IMR-90 (cell line): ENCODE results near the gene TMOD1. TPM values are rescaled to one million over a fixed set of nuclear protein-coding genes. Genes with fewer than 3 reads are reported as not detected.

Source experiments
- ATAC-seq: fragments of 200-7000 bp; cut with Tn5 transposase; 2 replicates; pipeline ENCODE4 v1.9.1; 2020; ENCODE audit warnings: low read depth, mild to moderate bottlenecking, moderate library complexity
- BruUV-seq: library from RNA; stranded (reverse); fragments of 400-500 nt; replicated peaks from 2 replicates; lab custom pipeline; 2021; lab: Mats Ljungman, UMichigan
- CTCF ChIA-PET: fragments of 300-600 bp; formaldehyde crosslinking; extraction: SDS; loops from one replicate; lab custom pipeline; 2021; ENCODE audit warnings: antibody characterized with exemption; lab: Yijun Ruan, JAX
- POLR2A ChIA-PET: fragments of 300-600 bp; sonication (Branson Sonifier 250); formaldehyde crosslinking; loops from one replicate; lab custom pipeline; 2022; ENCODE audit warnings: antibody characterized with exemption; ENCODE audit not compliant: unreplicated experiment; lab: Charles Lee
- DNase-seq: peaks from one replicate; pipeline ENCODE4 v3.0.0; 2013
- H2AFZ ChIP-seq: replicated peaks from 2 replicates; pipeline ENCODE3; 2013; ENCODE audit warnings: low read length, mild to moderate bottlenecking; ENCODE audit not compliant: poor library complexity
- H2AK5ac ChIP-seq: 2 replicates; pipeline ENCODE4 v1.6.1; 2013; ENCODE audit warnings: low read depth, low read length, inconsistent platforms
- H2AK9ac ChIP-seq: replicated peaks from 2 replicates; pipeline ENCODE3; 2013; ENCODE audit warnings: mild to moderate bottlenecking, low read depth, low read length, moderate library complexity; ENCODE audit not compliant: poor library complexity
- H2BK120ac ChIP-seq: 2 replicates; pipeline ENCODE4 v1.6.1; 2013; ENCODE audit warnings: low read depth, low read length, inconsistent platforms
- H2BK15ac ChIP-seq: 3 replicates; pipeline ENCODE4 v1.6.1; 2013; ENCODE audit warnings: low read depth, low read length, inconsistent platforms
- H2BK20ac ChIP-seq: 2 replicates; pipeline ENCODE4 v1.6.1; 2013; ENCODE audit warnings: low read depth, mild to moderate bottlenecking, inconsistent platforms, low read length, moderate library complexity
- H2BK5ac ChIP-seq: 2 replicates; pipeline ENCODE4 v1.6.1; 2013; ENCODE audit warnings: mild to moderate bottlenecking, low read depth, low read length, inconsistent platforms; ENCODE audit not compliant: poor library complexity, severe bottlenecking
- H3K14ac ChIP-seq: replicated peaks from 2 replicates; pipeline ENCODE4 v1.6.1; 2013; ENCODE audit warnings: low read depth, low read length, inconsistent platforms
- H3K18ac ChIP-seq: 2 replicates; pipeline ENCODE4 v1.6.1; 2013; ENCODE audit warnings: low read depth, low read length, control low read depth
- H3K23ac ChIP-seq: 2 replicates; pipeline ENCODE4 v1.6.1; 2013; ENCODE audit warnings: low read depth, low read length, inconsistent platforms
- H3K27ac ChIP-seq: 2 replicates; pipeline ENCODE4 v1.5.1; 2013; ENCODE audit warnings: mild to moderate bottlenecking, control low read depth, low read length; ENCODE audit not compliant: insufficient read depth
- H3K27me3 ChIP-seq: 2 replicates; pipeline ENCODE4 v1.6.1; 2013; ENCODE audit warnings: low read length; ENCODE audit not compliant: control insufficient read depth, insufficient read depth
- H3K36me3 ChIP-seq: 2 replicates; pipeline ENCODE4 v1.6.1; 2013; ENCODE audit warnings: low read length, mixed read lengths; ENCODE audit not compliant: control insufficient read depth, insufficient read depth
- H3K4ac ChIP-seq: 2 replicates; pipeline ENCODE4 v1.6.1; 2013; ENCODE audit warnings: low read depth, low read length, inconsistent platforms
- H3K4me1 ChIP-seq: 2 replicates; pipeline ENCODE4 v1.6.1; 2013; ENCODE audit warnings: low read length, mixed read lengths; ENCODE audit not compliant: control insufficient read depth, insufficient read depth
- H3K4me2 ChIP-seq: 2 replicates; pipeline ENCODE4 v1.6.1; 2013; ENCODE audit warnings: low read depth, mild to moderate bottlenecking, control low read depth, low read length, moderate library complexity
- H3K4me3 ChIP-seq: 2 replicates; pipeline ENCODE4 v1.5.1; 2013; ENCODE audit warnings: low read depth, mild to moderate bottlenecking, control low read depth, low read length, moderate library complexity; ENCODE audit not compliant: insufficient read depth
- H3K56ac ChIP-seq: 2 replicates; pipeline ENCODE4 v1.6.1; 2013; ENCODE audit warnings: low read length, inconsistent platforms; ENCODE audit not compliant: insufficient read depth; ENCODE audit errors: extremely low read depth
- H3K79me1 ChIP-seq, 2 experiments: 2 replicates each; pipeline ENCODE4 v1.6.1; 2013; ENCODE audit warnings: low read length in 2 of 2, inconsistent platforms in 1 of 2, low read depth in 1 of 2
- H3K9ac ChIP-seq: 2 replicates; pipeline ENCODE4 v1.6.1; 2013; ENCODE audit warnings: low read depth, low read length, control low read depth
- H3K9me1 ChIP-seq: 2 replicates; pipeline ENCODE4 v1.6.1; 2013; ENCODE audit warnings: low read length, inconsistent platforms; ENCODE audit not compliant: insufficient read depth
- H3K9me3 ChIP-seq: 2 replicates; pipeline ENCODE4 v1.6.1; 2013; ENCODE audit warnings: low read length; ENCODE audit not compliant: control insufficient read depth, insufficient read depth
- H4K20me1 ChIP-seq: 2 replicates; pipeline ENCODE4 v1.6.1; 2013; ENCODE audit warnings: low read length, inconsistent platforms; ENCODE audit not compliant: insufficient read depth
- H4K5ac ChIP-seq: 2 replicates; pipeline ENCODE4 v1.6.1; 2013; ENCODE audit warnings: mild to moderate bottlenecking, low read depth, low read length, control low read depth
- H4K8ac ChIP-seq, 2 experiments: 2 replicates each; pipeline ENCODE4 v1.6.1; 2013; ENCODE audit warnings: low read depth in 2 of 2, low read length in 2 of 2, control low read depth in 1 of 2, inconsistent platforms in 1 of 2
- H4K91ac ChIP-seq: 2 replicates; pipeline ENCODE4 v1.6.1; 2013; ENCODE audit warnings: low read depth, low read length, inconsistent platforms; ENCODE audit not compliant: insufficient read depth
- BHLHE40 ChIP-seq: fragments of 150-350 bp; IDR thresholded peaks from 2 replicates; pipeline ENCODE4 v1.6.1; 2016; ENCODE audit warnings: mild to moderate bottlenecking, low read depth, low read length
- CHD1 ChIP-seq: IDR thresholded peaks from 2 replicates; pipeline ENCODE4 v1.6.1; 2012; ENCODE audit warnings: low read depth, low read length, improper control_type of control experiment
- CTCF ChIP-seq: conservative IDR thresholded peaks from 2 replicates; pipeline ENCODE4 v1.5.1; 2012; ENCODE audit warnings: mild to moderate bottlenecking, low read depth, low read length, improper control_type of control experiment
- ELK1 ChIP-seq: fragments of 150-350 bp; IDR thresholded peaks from 2 replicates; pipeline ENCODE4 v1.6.1; 2016; ENCODE audit warnings: low read depth, mild to moderate bottlenecking, low read length, moderate library complexity, borderline replicate concordance
- FOS ChIP-seq: fragments of 150-350 bp; IDR thresholded peaks from 2 replicates; pipeline ENCODE4 v1.6.1; 2016; ENCODE audit warnings: low read depth, low read length
- MAFK ChIP-seq: IDR thresholded peaks from 2 replicates; pipeline ENCODE4 v1.6.1; 2012; ENCODE audit warnings: low read depth, low read length, improper control_type of control experiment
- MAZ ChIP-seq: IDR thresholded peaks from 2 replicates; pipeline ENCODE4 v1.6.1; 2012; ENCODE audit warnings: low read depth, mild to moderate bottlenecking, low read length, improper control_type of control experiment, moderate library complexity, borderline replicate concordance
- NFE2L2 ChIP-seq: fragments of 150-350 bp; IDR thresholded peaks from 2 replicates; pipeline ENCODE4 v1.6.1; 2016; ENCODE audit warnings: low read depth, mild to moderate bottlenecking, low read length
- RAD21 ChIP-seq: IDR thresholded peaks from 2 replicates; pipeline ENCODE4 v1.6.1; 2012; ENCODE audit warnings: low read length, improper control_type of control experiment
- SMC3 ChIP-seq: fragments of 150-350 bp; IDR thresholded peaks from 2 replicates; pipeline ENCODE4 v1.6.1; 2016; ENCODE audit warnings: low read depth, mild to moderate bottlenecking, antibody characterized with exemption, low read length, moderate library complexity
- USF2 ChIP-seq: fragments of 150-350 bp; IDR thresholded peaks from 2 replicates; pipeline ENCODE4 v1.6.1; 2017; ENCODE audit warnings: mild to moderate bottlenecking, antibody characterized with exemption, low read length, low read depth
- WGBS, 2 experiments: methylation state at CpG; one replicate each; pipeline versions ENCODE4 v1.1.5 to v1.1.7; 2013; ENCODE audit warnings: missing lambda C conversion rate in 2 of 2; ENCODE audit not compliant: insufficient read length in 1 of 2; ENCODE audit errors: extremely low coverage in 2 of 2; 5-methylcytosine and 5-hydroxymethylcytosine counted together
- dilution Hi-C: fragments of 300-500 bp; cut with HindIII; formaldehyde crosslinking; loops from one replicate; pipeline ENCODE4 v1.14.3; 2018; ENCODE audit warnings: low sequenced_read_pairs; ENCODE audit not compliant: unreplicated experiment
- in situ Hi-C: fragments of 300-500 bp; cut with MboI; formaldehyde crosslinking; loops from 3 replicates; pipeline ENCODE4 v1.14.3; 2019; ENCODE audit warnings: low sequenced_read_pairs, inconsistent platforms, mixed read lengths
- intact Hi-C: fragments of 100-400 bp; cut with micrococcal nuclease; formaldehyde crosslinking; loops from 2 replicates; pipeline ENCODE4 v1.10.0; 2022
- polyA plus RNA-seq, 3 experiments: library from polyadenylated mRNA; depleted of rRNA; stranded (reverse); fragments of >200 nt; gene quantifications; 2 replicates each; pipeline ENCODE4 v1.2.3, GENCODE V29; 2012; ENCODE audit warnings: low replicate concordance in 1 of 3
- total RNA-seq: library from RNA; depleted of rRNA; stranded (reverse); fragments of >200 nt; gene quantifications from 2 replicates; pipeline ENCODE4 v1.2.3, GENCODE V29; 2012

The TMOD1 gene
- total and polyA plus RNA-seq, 2 of the 4 experiments (the other 2 are of a cell fraction) = 0.18 to 0.38 TPM

GRCh38 chr9:97502222-97502983, 937 bp downstream of the TMOD1 start:
- H3K4me1 ChIP-seq = peaks cover 18% of the 10 kb centered on the region; the same call in 1 of the 2 replicates
- intact Hi-C loops = no loop called here

More at GRCh38 chr9:97502222-97502983, 937 bp downstream of the TMOD1 start:
- Histone ChIP-seq H3K4ac (no peak overlapping the region), H4K91ac (no peak overlapping the region), H2AK5ac (no peak overlapping the region; the same call in 1 of the 2 replicates), H2AFZ (peak overlapping the region; percentile 86), H2BK120ac (no peak overlapping the region; the same call in 1 of the 2 replicates), H3K27ac (no peak overlapping the region), H2AK9ac (peak overlapping the region; percentile 57), H2BK15ac (no peak overlapping the region), H3K9me1 (no peaks in the 10 kb centered on the region), H3K79me1 (0 out of 4 replicates have a peak, but pooled peaks cover 0 to 3% of the 10 kb centered on the region in 2 experiments), H3K23ac (peak overlapping the region; percentile 43; the same call in 1 of the 2 replicates), H3K9me3 (no peaks in the 10 kb centered on the region), H3K4me2 (peak overlapping the region; percentile 83), H3K36me3 (no peaks in the 10 kb centered on the region), H4K5ac (no peak overlapping the region), H2BK5ac (no peak overlapping the region), H4K8ac (no peak overlapping the region), H3K18ac (no peak overlapping the region), H2BK20ac (no peak overlapping the region), H3K14ac (no peak overlapping the region), H3K27me3 (peaks cover 23% of the 10 kb centered on the region), H4K20me1 (no peaks in the 10 kb centered on the region), H3K9ac (no peak overlapping the region), H3K4me3 (peak overlapping the region; percentile 68), H3K56ac (no peak overlapping the region)
- in situ Hi-C loops (no loop called here), dilution Hi-C loops (no loop called here)
- BruUV-seq = no TSS peak
- DNase-seq (no peak), ATAC-seq (no peak)
- ChIA-PET POLR2A (no interaction called here), CTCF (interaction anchor here (0.6 to 2.6 kb wide), 6 partner anchors 14 to 801 kb away, joined by 3 to 13 read pairs (median 6); no protein-coding TSS in a partner anchor)
- TF ChIP-seq BHLHE40 = no peak
- no peak for TF ChIP-seq ELK1
- no peak for TF ChIP-seq NFE2L2
- TF ChIP-seq USF2 = no peak
- TF ChIP-seq FOS = no peak
- no peak for TF ChIP-seq MAZ
- TF ChIP-seq RAD21 = no peak
- no peak for TF ChIP-seq MAFK
- TF ChIP-seq CHD1 = no peak
- no peak for TF ChIP-seq SMC3
- no peak for TF ChIP-seq CTCF
- 6% methylated on average over 28 of the region's 49 CpGs; no CpG with 5 or more reads in 1 of the 2 experiments for WGBS, 2 experiments
